Loucy (cell line): ENCODE data around the gene KDELR3.

Experiments
- H2AFZ ChIP-seq: fragments of 200-600 bp; sonication (generic); 2 replicates; pipeline ENCODE4 v1.6.0; 2016; ENCODE audit warnings: antibody characterized with exemption, mild to moderate bottlenecking, low read length, moderate library complexity
- H3F3A ChIP-seq: fragments of 200-600 bp; 2 replicates; pipeline ENCODE4 v1.6.0; 2016; ENCODE audit warnings: antibody characterized with exemption, low read depth, mild to moderate bottlenecking
- H3K27me3 ChIP-seq: fragments of 200-600 bp; sonication (generic); 2 replicates; pipeline ENCODE4 v1.6.1; 2014; ENCODE audit warnings: low read length, mild to moderate bottlenecking; ENCODE audit not compliant: insufficient read depth, poor library complexity, severe bottlenecking
- H3K36me3 ChIP-seq: fragments of 200-600 bp; sonication (generic); 2 replicates; pipeline ENCODE4 v1.6.1; 2016; ENCODE audit warnings: low read length; ENCODE audit not compliant: insufficient read depth
- H3K4me1 ChIP-seq: fragments of 200-600 bp; sonication (generic); 2 replicates; pipeline ENCODE4 v1.5.1; 2014; ENCODE audit warnings: low read length, mild to moderate bottlenecking; ENCODE audit not compliant: insufficient read depth, poor library complexity, severe bottlenecking
- H3K4me2 ChIP-seq: fragments of 200-600 bp; sonication (generic); 2 replicates; pipeline ENCODE4 v1.6.0; 2014; ENCODE audit warnings: antibody characterized with exemption, low read length, low read depth, mild to moderate bottlenecking; ENCODE audit not compliant: poor library complexity, severe bottlenecking
- H3K4me3 ChIP-seq: fragments of 200-600 bp; sonication (generic); 2 replicates; pipeline ENCODE4 v1.5.1; 2014; ENCODE audit warnings: low read length, mild to moderate bottlenecking, mixed read lengths; ENCODE audit not compliant: poor library complexity, severe bottlenecking
- H3K79me2 ChIP-seq: fragments of 200-600 bp; sonication (generic); 2 replicates; pipeline ENCODE4 v1.6.1; 2014; ENCODE audit warnings: low read length; ENCODE audit not compliant: insufficient read depth
- H3K9ac ChIP-seq: fragments of 200-600 bp; sonication (generic); 2 replicates; pipeline ENCODE4 v1.6.0; 2014; ENCODE audit warnings: mild to moderate bottlenecking, low read depth, low read length, moderate library complexity; ENCODE audit not compliant: poor library complexity, severe bottlenecking
- H3K9me2 ChIP-seq: fragments of 200-600 bp; sonication (generic); replicated peaks from 2 replicates; pipeline ENCODE4 v1.6.1; 2016; ENCODE audit warnings: low read depth, low read length, mixed read lengths
- H3K9me3 ChIP-seq: fragments of 200-600 bp; sonication (generic); 2 replicates; pipeline ENCODE4 v1.6.1; 2014; ENCODE audit warnings: mild to moderate bottlenecking, antibody characterized with exemption, low read length, low read depth; ENCODE audit not compliant: insufficient read depth
- H4K20me1 ChIP-seq: fragments of 200-600 bp; sonication (generic); 2 replicates; pipeline ENCODE4 v1.6.0; 2014; ENCODE audit warnings: antibody characterized with exemption, low read length, mild to moderate bottlenecking; ENCODE audit not compliant: insufficient read depth, poor library complexity, severe bottlenecking
- EZH2phosphoT487 ChIP-seq: fragments of 200-600 bp; IDR thresholded peaks from 2 replicates; pipeline ENCODE4 v1.6.1; 2018; ENCODE audit warnings: antibody characterized with exemption, mild to moderate bottlenecking, moderate library complexity, borderline replicate concordance
- TF ChIP-seq, protein P1 (sequence below): fragments of 200-600 bp; sonication (generic); conservative IDR thresholded peaks from 2 replicates; pipeline ENCODE4 v1.5.1; 2014; ENCODE audit warnings: mild to moderate bottlenecking, antibody characterized with exemption, low read length

Gene KDELR3

DNA sequence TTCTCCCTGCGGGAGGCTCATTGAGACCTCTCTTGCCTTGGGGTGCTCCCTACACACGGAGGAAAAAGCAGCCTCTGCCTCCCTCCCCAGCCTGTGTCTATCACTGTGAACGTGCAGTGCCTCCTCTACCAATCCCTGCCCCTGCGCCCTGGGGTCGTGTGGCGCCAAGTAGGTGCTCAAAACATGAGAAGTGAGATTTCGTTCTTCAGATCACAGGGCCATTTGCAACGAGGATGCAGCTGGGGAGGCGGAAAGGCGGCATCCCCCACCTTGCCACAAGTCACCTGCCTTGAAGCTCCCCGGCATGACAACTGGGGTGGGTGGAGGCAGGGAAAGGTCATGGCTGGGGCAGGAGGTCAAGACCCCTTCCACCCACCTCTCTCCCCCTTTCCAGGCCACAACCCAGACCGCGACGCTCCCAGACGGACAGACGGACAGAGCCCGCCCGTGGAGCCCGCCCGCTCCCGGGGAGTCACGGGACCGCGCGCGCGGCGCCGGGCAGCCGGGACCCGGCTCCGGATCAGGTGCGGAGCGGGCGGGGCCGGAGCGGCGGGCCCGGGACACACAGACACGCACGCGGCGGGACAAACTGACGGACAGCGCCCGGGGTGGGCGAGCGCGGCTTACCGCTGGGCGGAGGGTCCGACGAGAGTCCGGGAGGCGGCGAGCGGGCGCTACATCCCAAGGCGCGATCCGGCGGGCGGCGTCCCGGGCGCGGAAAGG, 13.4 kb upstream of the KDELR3 start:
- no peak for TF ChIP-seq EZH2phosphoT487
- TF ChIP-seq, protein P1, sequence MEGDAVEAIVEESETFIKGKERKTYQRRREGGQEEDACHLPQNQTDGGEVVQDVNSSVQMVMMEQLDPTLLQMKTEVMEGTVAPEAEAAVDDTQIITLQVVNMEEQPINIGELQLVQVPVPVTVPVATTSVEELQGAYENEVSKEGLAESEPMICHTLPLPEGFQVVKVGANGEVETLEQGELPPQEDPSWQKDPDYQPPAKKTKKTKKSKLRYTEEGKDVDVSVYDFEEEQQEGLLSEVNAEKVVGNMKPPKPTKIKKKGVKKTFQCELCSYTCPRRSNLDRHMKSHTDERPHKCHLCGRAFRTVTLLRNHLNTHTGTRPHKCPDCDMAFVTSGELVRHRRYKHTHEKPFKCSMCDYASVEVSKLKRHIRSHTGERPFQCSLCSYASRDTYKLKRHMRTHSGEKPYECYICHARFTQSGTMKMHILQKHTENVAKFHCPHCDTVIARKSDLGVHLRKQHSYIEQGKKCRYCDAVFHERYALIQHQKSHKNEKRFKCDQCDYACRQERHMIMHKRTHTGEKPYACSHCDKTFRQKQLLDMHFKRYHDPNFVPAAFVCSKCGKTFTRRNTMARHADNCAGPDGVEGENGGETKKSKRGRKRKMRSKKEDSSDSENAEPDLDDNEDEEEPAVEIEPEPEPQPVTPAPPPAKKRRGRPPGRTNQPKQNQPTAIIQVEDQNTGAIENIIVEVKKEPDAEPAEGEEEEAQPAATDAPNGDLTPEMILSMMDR: no peak
- no peaks in the 10 kb centered on the region for H3K9me2 ChIP-seq
- no peak overlapping the region for H3K4me3 ChIP-seq
- no peak overlapping the region for H2AFZ ChIP-seq
- no peak overlapping the region for H3K9ac ChIP-seq
- no peak overlapping the region for H3K4me2 ChIP-seq
- no peaks in the 10 kb centered on the region for H3K4me1 ChIP-seq
- H4K20me1 ChIP-seq: no peaks in the 10 kb centered on the region
- no peaks in the 10 kb centered on the region for H3K36me3 ChIP-seq
- H3K27me3 ChIP-seq: no peaks in the 10 kb centered on the region
- H3F3A ChIP-seq: no peaks in the 10 kb centered on the region
- H3K79me2 ChIP-seq: no peaks in the 10 kb centered on the region
- no peaks in the 10 kb centered on the region for H3K9me3 ChIP-seq

DNA sequence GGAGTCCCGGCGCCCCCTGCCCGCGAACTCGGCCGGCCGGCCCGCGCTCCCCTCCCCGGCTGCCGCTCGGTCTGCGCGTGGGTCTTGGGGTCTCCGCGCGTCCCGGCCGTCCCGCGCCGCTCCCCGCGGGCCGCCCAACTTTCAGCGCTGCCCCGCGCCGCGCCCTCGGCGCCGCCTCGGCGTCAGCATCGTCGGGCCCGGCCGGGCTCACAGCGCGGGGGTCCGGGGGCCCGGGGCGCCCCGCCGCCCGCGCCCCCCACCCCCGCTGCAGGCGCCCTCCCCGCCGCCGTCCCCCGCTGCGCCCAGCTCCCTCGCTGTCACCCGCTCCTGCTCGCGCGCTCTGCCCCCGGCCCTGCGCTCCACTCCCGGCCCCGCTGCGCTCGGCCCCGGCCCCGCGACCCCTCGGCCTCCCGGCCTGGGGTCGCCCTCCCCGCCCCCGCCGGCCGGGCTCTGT, 12.8 kb upstream of the KDELR3 start, which contains the start of gene KCNJ4:
KCNJ4 (minus strand) TSS at position 124 of the 454 bp plus-strand sequence. CDS start 27,067 bp downstream, outside the sequence.
- H3K9me2 ChIP-seq: no peaks in the 10 kb centered on the region
- H3F3A ChIP-seq: no peaks in the 10 kb centered on the region
- no peak within 1 kb of the TSS for H3K4me2 ChIP-seq
- H3K79me2 ChIP-seq: no peaks in the 10 kb centered on the region
- no peaks in the 10 kb centered on the region for H3K9me3 ChIP-seq
- H4K20me1 ChIP-seq: no peaks in the 10 kb centered on the region
- no peak within 1 kb of the TSS for H3K9ac ChIP-seq
- no peaks in the 10 kb centered on the region for H3K4me1 ChIP-seq
- no peaks in the 10 kb centered on the region for H3K27me3 ChIP-seq
- H3K36me3 ChIP-seq: no peaks in the 10 kb centered on the region
- no peak within 1 kb of the TSS for H2AFZ ChIP-seq
- TF ChIP-seq, protein P1: no peak
- no peak for TF ChIP-seq EZH2phosphoT487
- no peak within 1 kb of the TSS for H3K4me3 ChIP-seq

DNA sequence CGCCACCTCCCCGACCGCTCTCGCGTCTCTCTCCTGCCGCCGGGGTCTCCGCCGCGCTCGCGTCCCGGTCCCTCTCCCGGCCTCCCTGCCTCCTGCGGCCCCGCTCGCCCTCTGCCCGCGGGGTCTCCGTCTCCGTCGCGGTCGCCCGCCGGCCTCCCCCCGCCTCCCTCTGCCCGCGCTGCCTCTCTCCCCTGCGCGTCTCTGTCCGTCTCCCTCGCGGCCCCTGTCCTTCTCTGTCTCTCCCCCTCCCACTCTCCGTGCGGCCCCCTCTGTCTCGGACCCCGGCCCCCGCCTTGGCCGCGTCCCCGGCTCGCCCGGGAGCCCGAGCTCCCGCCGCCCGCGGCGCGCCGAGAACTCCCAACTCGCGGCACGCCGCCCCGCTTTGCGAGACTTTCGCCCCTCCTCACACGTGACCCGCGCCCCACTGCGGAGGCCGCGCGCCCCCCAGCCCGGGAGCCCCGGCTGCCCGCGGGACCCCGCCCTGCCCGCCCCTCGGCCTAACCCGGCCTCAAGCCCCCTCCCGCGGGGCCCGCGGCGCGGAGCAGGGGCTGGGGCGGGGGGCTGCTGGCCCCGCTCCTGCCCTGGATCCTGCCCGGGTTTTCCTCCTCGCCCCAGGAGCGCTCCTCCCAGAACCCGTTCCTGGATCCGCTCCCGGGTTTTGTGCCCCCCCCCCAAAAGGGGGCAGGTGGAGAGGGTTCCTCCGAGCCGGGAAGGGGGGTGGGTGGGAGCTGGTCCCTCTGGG, 12.2 kb upstream of the KDELR3 start:
- no peak overlapping the region for H3K4me3 ChIP-seq
- no peaks in the 10 kb centered on the region for H3K79me2 ChIP-seq
- no peaks in the 10 kb centered on the region for H3K27me3 ChIP-seq
- no peaks in the 10 kb centered on the region for H3K4me1 ChIP-seq
- H3K9me3 ChIP-seq: no peaks in the 10 kb centered on the region
- H4K20me1 ChIP-seq: no peaks in the 10 kb centered on the region
- no peak overlapping the region for H3K4me2 ChIP-seq
- no peaks in the 10 kb centered on the region for H3F3A ChIP-seq
- H3K36me3 ChIP-seq: no peaks in the 10 kb centered on the region
- H2AFZ ChIP-seq: no peak overlapping the region
- no peak overlapping the region for H3K9ac ChIP-seq
- TF ChIP-seq, protein P1: no peak
- no peak for TF ChIP-seq EZH2phosphoT487
- no peaks in the 10 kb centered on the region for H3K9me2 ChIP-seq
